ENCODE data around the gene MYO5A. TPM values are rescaled to one million over a fixed set of nuclear protein-coding genes. Genes with fewer than 3 reads are reported as not detected.

MYO5A gene
- total RNA-seq, 1 experiment from 2014 or later, result 17.6 TPM

GRCh38 chr15:52414936-52415335, 113.7 kb downstream of the MYO5A start:
- TF ChIP-seq POLR2AphosphoS5 (IDR thresholded peaks at IDR 0.05; ENCODE audit: low read depth, low read length) (no peak), ATF3 (IDR thresholded peaks at IDR 0.05) (no peak)
- RAD21 ChIA-PET (ENCODE audit: low non-redundant PET in 1 of 2, low total read pairs in 2 of 2, uncharacterized antibody in 2 of 2, unreplicated experiment in 2 of 2), result no interaction called here
- DNase-seq (ENCODE audit: low read depth, low spot score), result no peak
- Histone ChIP-seq H3K27ac (ENCODE audit: low read depth, low read length) (no peak overlapping the region), H3K4me1 (ENCODE audit: control insufficient read depth in 1 of 2, insufficient read depth in 2 of 2, low read length in 2 of 2) (no peaks in the 10 kb centered on the region), H4K20me1 (ENCODE audit: insufficient read depth) (no peaks in the 10 kb centered on the region), H3K27me3 (ENCODE audit: insufficient read depth, low read length) (no peaks in the 10 kb centered on the region), H3K4me2 (ENCODE audit: low read length) (no peak overlapping the region), H3K9me2 (ENCODE audit: insufficient read depth) (no peaks in the 10 kb centered on the region), H3K9me3 (ENCODE audit: control insufficient read depth in 1 of 2, insufficient read depth in 1 of 2, low read depth in 1 of 2, low read length in 2 of 2) (no peaks in the 10 kb centered on the region), H3K79me2 (ENCODE audit: insufficient read depth, low read length) (no peaks in the 10 kb centered on the region), H2AFZ (ENCODE audit: low read depth, low read length, poor library complexity, severe bottlenecking) (no peak overlapping the region), H3K36me3 (ENCODE audit: control insufficient read depth in 1 of 2, insufficient read depth in 2 of 2, low read length in 2 of 2) (no peaks in the 10 kb centered on the region), H3K4me3 (replicated peaks in 1 of 2; ENCODE audit: low read depth in 1 of 2, low read length in 2 of 2) (no peak overlapping the region), H3K9ac (ENCODE audit: low read length) (no peak overlapping the region)
- POLR2A ChIA-PET, result no interaction called here
- no peak for ATAC-seq
- no TSS peak for BruUV-seq (replicated peaks)
- intact Hi-C loops (cut with micrococcal nuclease), result no loop called here
- CTCF ChIA-PET, result no interaction called here

DNA sequence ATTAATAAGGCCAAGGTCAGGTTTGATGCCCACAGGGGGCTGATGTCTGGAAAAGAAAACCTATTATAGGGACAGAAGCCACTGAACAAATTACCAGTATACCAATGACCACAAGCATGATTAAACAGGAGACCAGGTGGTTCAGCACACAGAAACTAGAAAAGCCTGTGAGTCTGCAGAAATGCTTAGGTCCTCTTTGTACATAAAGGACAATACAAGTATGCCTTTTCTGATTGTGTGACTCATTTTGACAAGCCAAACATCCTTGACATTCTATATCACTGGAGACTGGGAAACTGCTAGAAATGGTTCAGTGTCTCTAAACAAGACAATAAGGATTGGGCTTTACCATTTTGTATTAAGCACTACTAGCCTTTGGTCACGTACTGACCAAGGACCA, 119.9 kb downstream of the MYO5A start:
- no peak for ATAC-seq
- H3K4me1 ChIP-seq (ENCODE audit: control insufficient read depth in 1 of 2, insufficient read depth in 2 of 2, low read length in 2 of 2), result no peaks in the 10 kb centered on the region
- no peak overlapping the region for H3K27ac ChIP-seq (ENCODE audit: low read depth, low read length)
- ChIA-PET RAD21 (ENCODE audit: low non-redundant PET in 1 of 2, low total read pairs in 2 of 2, uncharacterized antibody in 2 of 2, unreplicated experiment in 2 of 2) (no interaction called here), CTCF (no interaction called here), POLR2A (no interaction called here)
- H3K4me3 ChIP-seq (replicated peaks in 1 of 2; ENCODE audit: low read depth in 1 of 2, low read length in 2 of 2), result no peak overlapping the region
- H3K4me2 ChIP-seq (ENCODE audit: low read length), result no peak overlapping the region
- intact Hi-C loops (cut with micrococcal nuclease), result no loop called here
- no peaks in the 10 kb centered on the region for H3K36me3 ChIP-seq (ENCODE audit: control insufficient read depth in 1 of 2, insufficient read depth in 2 of 2, low read length in 2 of 2)
- H3K9ac ChIP-seq (ENCODE audit: low read length), result no peak overlapping the region
- no peaks in the 10 kb centered on the region for H3K9me2 ChIP-seq (ENCODE audit: insufficient read depth)
- no peak for DNase-seq (ENCODE audit: low read depth, low spot score)
- H3K79me2 ChIP-seq (ENCODE audit: insufficient read depth, low read length), result no peaks in the 10 kb centered on the region
- no peak for TF ChIP-seq ZBTB33 (IDR thresholded peaks at IDR 0.05; ENCODE audit: extremely low read depth, insufficient replicate concordance, low read length)
- TF ChIP-seq YY1 (IDR thresholded peaks at IDR 0.05; ENCODE audit: extremely low read depth, insufficient replicate concordance, low read depth, low read length), result no peak
- H4K20me1 ChIP-seq (ENCODE audit: insufficient read depth), result no peaks in the 10 kb centered on the region
- H3K9me3 ChIP-seq (ENCODE audit: control insufficient read depth in 1 of 2, insufficient read depth in 1 of 2, low read depth in 1 of 2, low read length in 2 of 2), result no peaks in the 10 kb centered on the region
- BruUV-seq (replicated peaks), result no TSS peak
- H3K27me3 ChIP-seq (ENCODE audit: insufficient read depth, low read length), result no peaks in the 10 kb centered on the region
- no peak overlapping the region for H2AFZ ChIP-seq (ENCODE audit: low read depth, low read length, poor library complexity, severe bottlenecking)

All from HCT116 (cell line).